ENCODE results near the gene FEM1C.
A peak's percentile ranks its signal among the peaks of the same experiment; 100 is the strongest.

FEM1C gene

GRCh38 chr5:115544436-115545350 is at the start of gene FEM1C:
TSS of gene FEM1C (minus strand) at chr5:115544775. CDS start at chr5:115543493, 1,282 bp downstream.
- peak; percentile 98 for DNase-seq

GRCh38 chr5:115589043-115589442 is 44.5 kb upstream of the FEM1C start:
- no peak for DNase-seq

GRCh38 chr5:115588640-115589039 is 44.1 kb upstream of the FEM1C start:
- DNase-seq = no peak

- no peak for DNase-seq
Observed at GRCh38 chr5:115586525-115587146, 42.1 kb upstream of the FEM1C start.

GRCh38 chr5:115585265-115585664 is 40.7 kb upstream of the FEM1C start:
- no peak for DNase-seq

- DNase-seq = no peak
Observed at GRCh38 chr5:115584501-115584900, 39.9 kb upstream of the FEM1C start.

- DNase-seq = no peak
Observed at GRCh38 chr5:115583474-115583873, 38.9 kb upstream of the FEM1C start.

GRCh38 chr5:115580941-115581340 is 36.4 kb upstream of the FEM1C start:
- no peak for DNase-seq

- no peak for DNase-seq
Observed at GRCh38 chr5:115579747-115580173, 35.2 kb upstream of the FEM1C start.

- no peak for DNase-seq
Observed at GRCh38 chr5:115579216-115579615, 34.6 kb upstream of the FEM1C start.

GRCh38 chr5:115578657-115579056 is 34.1 kb upstream of the FEM1C start:
- no peak for DNase-seq

GRCh38 chr5:115577741-115578140 is 33.2 kb upstream of the FEM1C start:
- DNase-seq = no peak

- DNase-seq = no peak
Observed at GRCh38 chr5:115577329-115577728, 32.8 kb upstream of the FEM1C start.

GRCh38 chr5:115575167-115576070 is 30.8 kb upstream of the FEM1C start:
- DNase-seq = no peak

- no peak for DNase-seq
Observed at GRCh38 chr5:115573133-115573532, 28.6 kb upstream of the FEM1C start.

GRCh38 chr5:115571441-115571878 is 26.9 kb upstream of the FEM1C start:
- DNase-seq = no peak

GRCh38 chr5:115568668-115569067 is 24.1 kb upstream of the FEM1C start:
- no peak for DNase-seq

GRCh38 chr5:115565233-115565632 is 20.7 kb upstream of the FEM1C start:
- no peak for DNase-seq

- no peak for DNase-seq
Observed at GRCh38 chr5:115561176-115561575, 16.6 kb upstream of the FEM1C start.

- no peak for DNase-seq
Observed at GRCh38 chr5:115559524-115559923, 14.9 kb upstream of the FEM1C start.

GRCh38 chr5:115558388-115558956 is 13.9 kb upstream of the FEM1C start:
- DNase-seq = no peak

- no peak for DNase-seq
Observed at GRCh38 chr5:115557667-115558387, 13.3 kb upstream of the FEM1C start.

Data from NCI-H1048 (cell line).